Fibroblast of lung (primary cell): ENCODE data around the gene MCOLN2.

Source experiments
- EZH2 ChIP-seq: IDR thresholded peaks from 2 replicates; pipeline ENCODE4 v1.5.1; 2012; ENCODE audit warnings: low read length, control low read depth, mild to moderate bottlenecking; ENCODE audit errors: missing control alignments
- TF ChIP-seq, protein P1 (sequence below), 2 donors: IDR thresholded peaks in 1 of 2; conservative IDR thresholded peaks in 1 of 2; 1 replicate in 1 of 2; 2 replicates in 1 of 2; pipeline ENCODE4 v1.5.1; 2011 to 2012; ENCODE audit warnings: low read length in 2 of 2, control low read depth in 1 of 2, inconsistent platforms in 1 of 2, low read depth in 1 of 2, mild to moderate bottlenecking in 1 of 2

DNA sequence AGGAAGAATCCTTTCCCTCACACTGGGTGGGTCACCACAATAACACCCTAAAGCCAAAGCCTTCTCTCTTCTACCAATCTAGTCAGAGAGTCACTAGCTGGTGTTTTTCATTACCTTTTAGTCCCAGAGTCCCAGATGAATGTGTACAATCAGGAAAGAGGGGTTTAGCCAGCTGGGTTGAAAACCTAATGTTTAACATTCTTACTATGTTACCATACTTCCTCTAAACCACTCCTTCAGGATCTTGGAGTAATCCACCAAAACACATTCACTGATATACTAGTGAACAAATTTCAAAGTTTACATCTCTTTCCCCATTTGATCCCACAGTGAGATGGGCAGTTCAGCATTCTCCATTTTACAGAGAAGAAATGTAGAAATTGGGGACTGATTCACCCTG lies 113.6 kb downstream of the MCOLN2 start:
- TF ChIP-seq, protein P1, sequence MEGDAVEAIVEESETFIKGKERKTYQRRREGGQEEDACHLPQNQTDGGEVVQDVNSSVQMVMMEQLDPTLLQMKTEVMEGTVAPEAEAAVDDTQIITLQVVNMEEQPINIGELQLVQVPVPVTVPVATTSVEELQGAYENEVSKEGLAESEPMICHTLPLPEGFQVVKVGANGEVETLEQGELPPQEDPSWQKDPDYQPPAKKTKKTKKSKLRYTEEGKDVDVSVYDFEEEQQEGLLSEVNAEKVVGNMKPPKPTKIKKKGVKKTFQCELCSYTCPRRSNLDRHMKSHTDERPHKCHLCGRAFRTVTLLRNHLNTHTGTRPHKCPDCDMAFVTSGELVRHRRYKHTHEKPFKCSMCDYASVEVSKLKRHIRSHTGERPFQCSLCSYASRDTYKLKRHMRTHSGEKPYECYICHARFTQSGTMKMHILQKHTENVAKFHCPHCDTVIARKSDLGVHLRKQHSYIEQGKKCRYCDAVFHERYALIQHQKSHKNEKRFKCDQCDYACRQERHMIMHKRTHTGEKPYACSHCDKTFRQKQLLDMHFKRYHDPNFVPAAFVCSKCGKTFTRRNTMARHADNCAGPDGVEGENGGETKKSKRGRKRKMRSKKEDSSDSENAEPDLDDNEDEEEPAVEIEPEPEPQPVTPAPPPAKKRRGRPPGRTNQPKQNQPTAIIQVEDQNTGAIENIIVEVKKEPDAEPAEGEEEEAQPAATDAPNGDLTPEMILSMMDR (conservative IDR thresholded peaks at IDR 0.05 in 1 of 2, IDR thresholded peaks at IDR 0.05 in 1 of 2; ENCODE audit: low read depth in 1 of 2, low read length in 2 of 2) = no peak
- no peak for TF ChIP-seq EZH2
